HG03280 (cell line): ENCODE measurements around the gene SLC25A26.

Experiments used
- ATAC-seq: cut with Tn5 transposase; IDR thresholded peaks from one replicate; pipeline ENCODE4 v1.9.1; 2021; ENCODE audit warnings: mild to moderate bottlenecking, moderate library complexity; ENCODE audit not compliant: unreplicated experiment

SLC25A26 gene

DNA sequence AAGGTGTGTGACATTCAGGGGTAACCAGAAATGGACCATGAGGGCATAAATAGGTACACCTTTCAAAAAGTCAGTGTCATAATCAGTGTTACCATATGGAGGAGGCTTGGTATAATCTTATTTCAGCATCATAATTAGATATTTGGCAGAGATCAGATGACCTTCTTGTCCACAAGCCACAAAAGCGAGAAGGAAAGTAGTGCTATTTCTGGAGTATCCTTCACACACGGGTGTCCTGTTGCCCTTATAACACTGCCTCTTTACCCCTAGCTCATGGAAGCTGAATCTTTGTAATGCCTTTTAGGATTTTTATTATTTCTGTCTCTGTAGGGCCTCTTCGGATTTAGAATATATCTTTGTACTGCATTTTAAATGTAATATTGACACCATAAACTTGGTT, 147.2 kb downstream of the SLC25A26 start:
- ATAC-seq, result no peak

DNA sequence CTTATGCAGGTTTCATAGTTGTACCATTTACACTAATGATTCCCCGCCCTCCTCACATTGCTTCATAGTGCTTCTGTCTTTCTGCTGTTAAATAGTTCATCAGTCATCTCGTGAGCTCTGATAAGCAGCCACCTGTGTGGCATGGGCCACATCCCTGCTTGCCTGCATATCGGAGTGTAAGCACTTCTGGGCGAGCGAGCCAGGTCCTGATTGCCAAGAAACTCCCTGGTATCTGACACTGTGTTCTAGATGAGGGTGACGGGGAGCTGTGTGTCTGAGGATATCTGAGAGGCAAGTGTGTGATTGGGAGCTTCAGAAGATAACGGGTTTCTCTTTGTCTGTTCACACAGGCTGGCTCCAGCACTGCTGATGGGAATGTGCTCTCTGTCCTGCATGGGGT, 149.4 kb downstream of the SLC25A26 start:
- no peak for ATAC-seq

DNA sequence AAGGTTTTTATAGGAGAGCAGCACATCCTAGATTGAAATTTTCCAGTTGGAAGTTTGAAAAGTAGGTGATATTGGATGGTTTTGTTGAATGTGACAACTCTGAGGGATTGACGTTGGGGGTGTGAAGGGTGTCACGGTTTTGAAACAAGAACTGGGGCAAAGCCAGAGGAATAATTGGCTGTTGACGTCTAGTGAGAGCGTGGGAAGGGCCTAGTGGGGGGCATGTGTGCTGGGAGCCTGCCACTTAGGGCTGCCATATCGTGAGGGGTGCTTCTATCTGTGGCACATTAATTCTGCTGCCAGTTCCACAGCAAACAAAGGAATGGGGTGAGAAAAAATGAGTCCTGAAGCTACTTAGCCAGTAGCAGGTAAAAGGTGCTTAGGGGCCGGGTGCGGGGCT, 150.6 kb downstream of the SLC25A26 start:
- ATAC-seq, result no peak

DNA sequence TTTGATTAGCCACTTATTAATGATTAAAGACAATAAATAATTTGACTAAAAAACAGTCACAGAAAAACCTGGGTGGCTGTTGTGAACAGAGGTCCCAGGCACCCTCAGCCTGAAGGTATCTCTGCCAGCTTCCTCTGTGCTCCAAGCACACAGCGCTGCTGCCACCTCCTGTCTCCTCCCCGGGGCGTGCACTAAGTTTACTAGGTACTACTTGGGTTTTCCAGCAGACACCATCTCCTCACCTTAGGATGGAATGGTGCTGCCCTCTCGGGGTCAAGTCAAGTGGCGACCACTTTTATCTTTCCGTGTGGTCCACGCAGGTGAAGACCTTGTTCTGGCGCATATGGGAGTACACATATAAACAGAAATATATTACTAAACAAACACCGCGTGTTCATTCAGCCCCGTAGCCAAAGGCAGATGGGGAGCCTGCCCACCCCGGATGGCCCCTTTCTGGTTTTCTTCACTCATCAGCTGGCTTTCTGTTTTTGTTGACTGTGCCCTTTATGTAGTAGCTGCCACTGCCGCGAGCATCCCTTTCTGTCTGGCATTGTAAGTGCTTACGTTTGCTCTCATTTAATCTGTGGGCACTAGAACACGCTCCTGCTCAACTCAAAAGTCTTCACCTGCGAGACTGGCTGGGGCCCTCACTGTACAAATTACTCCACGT, 152.0 kb downstream of the SLC25A26 start:
- no peak for ATAC-seq

DNA sequence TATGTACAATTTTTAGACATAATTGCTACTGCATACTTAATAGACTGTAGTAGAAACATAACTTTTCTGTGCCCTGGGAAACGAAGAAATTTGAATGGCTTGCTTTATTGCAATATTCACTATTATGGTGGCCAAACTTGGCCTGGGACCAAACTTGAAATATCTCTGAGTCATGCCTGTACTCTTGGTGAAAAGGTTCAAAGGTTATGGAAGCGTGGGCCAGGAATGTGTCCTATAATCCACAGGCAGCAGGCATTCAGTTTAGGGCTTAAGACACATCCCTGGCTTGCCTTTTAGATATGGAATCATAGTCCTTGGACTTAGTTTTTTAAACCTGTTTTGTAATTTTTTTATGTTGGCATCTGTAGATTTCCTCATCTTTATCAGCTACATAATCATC, 155.8 kb downstream of the SLC25A26 start:
- no peak for ATAC-seq

DNA sequence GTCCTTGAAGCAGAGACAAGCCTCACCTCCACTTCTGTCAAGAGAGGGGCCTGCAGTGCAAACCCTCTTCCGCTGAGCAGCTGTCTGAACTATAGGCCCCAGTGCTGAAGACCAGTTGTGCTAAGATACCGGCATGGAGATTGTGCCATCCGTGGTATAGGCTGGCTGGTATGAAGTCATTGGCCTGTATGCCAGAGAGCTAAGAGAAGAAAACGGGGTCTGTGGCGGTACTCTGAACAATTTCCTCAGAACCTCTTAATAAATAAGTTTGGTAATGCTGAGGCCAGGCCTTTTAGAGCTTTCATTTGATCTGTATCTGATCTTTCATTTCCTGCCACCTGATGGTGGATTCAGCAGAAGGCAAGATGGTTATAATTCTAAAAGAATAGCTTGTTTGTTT, 157.0 kb downstream of the SLC25A26 start:
- ATAC-seq, result no peak

DNA sequence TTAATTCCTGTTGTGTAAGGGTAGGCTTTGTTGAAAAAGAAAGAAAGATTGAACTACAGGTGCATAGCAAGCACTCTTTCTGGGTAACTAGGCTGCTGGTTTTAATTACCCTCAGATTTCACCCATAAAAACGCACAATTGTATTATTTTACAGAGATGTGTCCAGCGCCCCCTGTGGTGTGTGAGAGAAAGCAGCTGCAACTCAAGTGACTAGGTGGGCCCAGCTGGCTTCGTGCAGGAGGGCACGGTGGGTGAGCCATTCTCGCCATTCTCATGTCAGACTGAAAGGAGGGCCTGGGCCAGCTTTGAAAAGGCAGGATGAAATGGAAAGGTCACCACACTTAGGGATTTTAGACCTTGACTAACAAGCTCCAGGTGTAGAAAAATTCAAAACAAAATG, 157.5 kb downstream of the SLC25A26 start:
- ATAC-seq, result no peak

DNA sequence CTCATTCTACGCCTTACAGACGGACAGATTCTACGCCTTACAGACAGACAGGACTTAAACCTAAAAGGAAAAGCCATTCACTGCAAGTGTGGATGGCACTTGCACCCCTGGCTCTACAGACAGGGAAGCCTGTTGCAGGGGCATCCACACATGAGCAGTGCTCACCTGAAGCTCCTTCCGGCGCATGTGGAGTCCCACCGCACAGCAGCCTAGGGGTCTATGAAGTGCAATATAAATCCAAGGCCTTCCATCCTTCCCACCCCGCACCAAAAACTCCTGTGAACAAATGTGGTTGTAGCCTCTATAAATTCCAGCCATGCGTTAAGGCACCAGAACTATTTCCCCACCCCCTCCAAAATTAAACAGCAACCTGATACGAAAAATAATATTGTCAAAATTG, 158.8 kb downstream of the SLC25A26 start:
- no peak for ATAC-seq

DNA sequence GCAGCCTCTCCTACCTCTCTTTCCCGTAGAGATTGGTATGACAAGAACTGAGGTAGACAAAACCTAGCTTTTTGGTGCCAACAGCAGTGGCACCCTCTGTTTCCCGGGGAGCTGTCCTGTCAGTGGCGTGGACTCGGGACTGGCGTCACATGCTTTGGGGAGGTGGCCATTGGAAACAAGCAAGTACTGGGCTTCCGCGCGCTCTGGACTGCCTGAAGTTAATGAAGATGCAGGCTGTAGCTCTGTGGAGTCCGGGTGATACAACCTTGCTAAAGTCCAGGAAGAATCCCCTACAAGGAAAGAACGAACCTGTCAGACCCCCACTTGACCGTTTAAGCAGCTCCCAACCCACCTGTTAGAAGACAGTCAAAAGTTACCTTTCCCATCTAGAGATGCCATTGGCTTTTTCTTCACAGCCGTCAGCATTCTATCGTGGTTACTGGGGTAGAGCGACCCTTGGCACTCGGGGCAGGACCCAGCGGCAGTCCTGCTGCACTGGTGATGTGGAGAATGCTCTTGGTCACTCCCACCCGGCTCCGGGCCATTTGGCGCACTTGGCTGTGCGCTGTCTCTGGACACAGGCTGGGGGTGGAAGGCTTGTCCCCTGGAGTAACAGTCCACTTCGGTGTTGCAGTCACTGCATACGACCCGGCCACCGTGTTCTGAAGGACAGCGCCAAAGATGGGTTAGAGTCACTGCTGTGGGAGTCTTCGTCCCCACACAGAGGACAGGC, 159.6 kb downstream of the SLC25A26 start:
- no peak for ATAC-seq

DNA sequence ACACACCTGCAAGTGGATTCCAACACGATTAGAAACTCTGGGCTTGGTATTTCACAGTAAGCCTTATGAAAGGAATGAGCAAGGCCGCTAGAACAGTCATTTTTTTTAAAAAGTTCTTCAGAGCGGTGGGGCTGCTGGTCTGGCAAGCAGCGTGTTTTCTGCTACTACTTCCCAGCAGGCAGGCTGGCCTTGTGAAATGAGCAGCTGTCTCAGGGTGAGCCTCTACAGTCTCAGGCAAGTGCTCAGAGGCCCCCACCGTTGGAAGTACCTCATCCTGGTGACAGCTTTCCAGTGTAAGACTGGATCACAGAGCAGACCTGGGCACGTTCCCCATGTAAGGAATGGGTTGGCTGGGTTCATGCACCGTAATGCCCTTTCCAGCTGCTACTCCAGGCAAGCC, 160.8 kb downstream of the SLC25A26 start:
- no peak for ATAC-seq

DNA sequence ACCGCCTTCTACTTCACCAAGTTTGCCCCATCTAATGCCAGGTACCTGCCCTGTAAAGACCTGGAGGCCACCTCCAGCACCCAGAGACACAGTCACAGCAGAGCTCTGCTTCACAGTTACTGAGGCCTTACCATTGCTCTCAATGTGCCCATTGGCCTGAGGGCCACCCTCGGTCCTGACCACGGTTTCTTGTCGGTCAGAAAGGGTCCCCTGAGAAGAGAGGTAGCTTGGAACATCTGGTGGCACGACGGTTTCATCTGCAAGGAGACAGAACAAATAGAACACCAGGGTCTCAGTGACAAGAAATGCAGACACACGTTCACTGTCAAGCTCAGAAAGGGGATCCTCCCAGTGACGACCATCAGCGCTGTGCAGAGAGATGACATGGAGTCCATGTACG, 161.3 kb downstream of the SLC25A26 start:
- ATAC-seq, result no peak

DNA sequence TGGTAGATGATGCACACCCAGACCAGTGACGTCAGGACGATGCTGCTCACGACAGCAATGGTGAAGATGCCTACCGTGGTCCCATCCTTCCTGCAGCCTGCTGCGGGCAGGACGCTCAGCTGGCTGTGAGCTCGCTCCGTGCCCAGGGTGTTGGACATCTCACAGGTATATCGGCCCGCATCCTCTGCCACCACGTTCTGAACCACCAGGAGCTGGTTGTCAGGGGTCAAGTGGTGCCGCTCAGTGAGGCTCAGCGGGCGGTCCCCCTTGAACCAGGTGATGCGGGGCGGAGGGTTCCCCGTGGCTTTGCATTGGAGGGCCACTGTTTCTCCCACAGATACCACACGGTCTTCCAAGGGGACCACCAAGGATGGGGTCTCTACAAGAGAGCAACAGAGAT, 162.2 kb downstream of the SLC25A26 start:
- no peak for ATAC-seq

DNA sequence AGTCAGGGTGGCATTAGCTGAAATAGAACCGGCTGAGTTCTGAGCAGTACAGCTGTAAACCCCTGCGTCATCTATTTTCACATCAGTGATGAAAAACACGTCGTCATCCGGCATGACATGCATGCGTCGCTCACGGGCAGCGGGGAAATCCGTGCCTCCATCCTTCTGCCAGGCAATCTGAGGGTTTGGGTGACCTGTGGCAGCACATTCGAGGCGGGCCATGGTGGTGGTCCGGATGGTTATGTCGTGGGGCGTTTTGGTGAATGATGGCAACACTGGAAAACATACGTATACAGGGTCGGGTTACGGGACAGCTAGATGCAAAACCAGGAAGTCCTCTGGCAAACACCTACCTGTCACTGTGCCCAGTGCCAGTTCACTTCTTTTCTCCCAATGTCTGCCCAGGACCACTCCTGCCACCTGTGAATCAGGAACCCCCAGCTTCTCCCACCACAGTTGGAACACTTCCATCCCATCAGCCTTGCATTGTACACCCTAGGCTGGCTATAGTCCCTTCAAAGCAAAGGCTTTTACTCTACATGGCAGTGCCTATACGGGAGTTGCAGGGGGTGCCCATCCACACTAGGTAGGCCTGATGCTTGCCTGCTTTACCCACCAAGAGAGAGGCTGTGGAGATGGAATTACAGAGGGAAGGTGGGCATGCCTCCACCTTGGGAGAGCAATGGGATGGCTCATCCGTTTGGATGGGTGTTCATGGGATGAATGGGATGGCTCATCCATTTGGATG, 163.4 kb downstream of the SLC25A26 start:
- no peak for ATAC-seq

DNA sequence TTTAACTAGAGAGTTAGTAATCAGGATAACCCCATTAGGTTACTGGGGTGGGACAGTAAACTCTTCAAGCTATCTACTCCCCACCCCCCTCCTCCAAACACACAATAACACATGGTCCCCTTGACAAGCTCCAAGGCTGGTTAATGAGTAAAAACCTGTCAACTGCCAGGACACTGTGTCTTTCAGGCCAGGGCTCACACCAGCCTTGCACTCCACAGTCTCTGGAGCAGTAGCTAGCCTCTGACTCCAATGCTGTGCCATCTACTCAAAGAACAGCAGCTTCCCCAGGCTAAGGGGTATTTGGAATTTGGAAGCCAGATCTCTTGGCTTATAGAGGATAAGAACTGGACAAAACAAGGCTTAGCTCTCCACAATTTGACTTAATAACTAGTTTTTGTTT, 164.3 kb downstream of the SLC25A26 start:
- ATAC-seq, result no peak

DNA sequence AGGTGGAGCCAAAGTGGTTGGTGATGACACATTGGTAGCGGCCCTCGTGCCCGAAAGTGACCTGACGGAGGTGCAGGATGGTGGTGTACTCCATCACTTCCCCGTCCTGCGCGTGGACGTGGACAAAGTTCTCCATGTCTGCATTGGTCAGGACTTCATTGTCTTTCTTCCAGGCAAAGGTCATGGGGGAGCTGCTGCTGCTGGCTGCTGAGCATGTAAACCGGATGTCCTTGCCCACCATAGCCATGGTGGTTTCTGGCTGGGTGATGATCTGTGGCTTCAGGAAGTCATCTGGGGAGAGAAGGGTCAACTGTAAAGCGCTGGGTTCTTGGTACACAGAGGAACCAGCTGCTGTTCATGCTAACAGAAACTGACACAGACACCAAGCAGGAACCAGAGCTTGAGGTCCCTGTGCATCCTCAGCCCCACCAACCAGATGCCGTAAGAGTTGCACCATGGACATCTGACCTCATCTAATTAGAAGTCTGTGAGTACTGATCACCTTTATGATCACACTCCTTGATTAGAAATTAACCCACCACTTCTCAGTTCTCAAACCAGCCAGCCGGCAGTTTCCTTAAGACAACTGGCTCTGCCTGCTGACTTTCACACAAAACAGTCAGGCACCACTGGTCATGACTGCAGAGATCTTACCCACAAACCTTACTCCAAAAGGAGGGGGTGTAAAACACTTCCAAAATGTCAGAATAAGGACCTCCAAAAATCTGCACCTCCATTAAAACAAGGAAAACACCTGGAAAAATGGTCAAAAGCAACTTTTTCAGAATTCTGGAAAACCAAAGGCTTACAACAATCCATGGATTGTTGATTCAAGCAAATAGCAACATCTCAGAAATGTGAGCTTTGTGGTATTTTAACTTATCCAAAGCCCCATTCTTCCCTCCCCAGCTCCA, 165.5 kb downstream of the SLC25A26 start:
- ATAC-seq, result peak; percentile 77

DNA sequence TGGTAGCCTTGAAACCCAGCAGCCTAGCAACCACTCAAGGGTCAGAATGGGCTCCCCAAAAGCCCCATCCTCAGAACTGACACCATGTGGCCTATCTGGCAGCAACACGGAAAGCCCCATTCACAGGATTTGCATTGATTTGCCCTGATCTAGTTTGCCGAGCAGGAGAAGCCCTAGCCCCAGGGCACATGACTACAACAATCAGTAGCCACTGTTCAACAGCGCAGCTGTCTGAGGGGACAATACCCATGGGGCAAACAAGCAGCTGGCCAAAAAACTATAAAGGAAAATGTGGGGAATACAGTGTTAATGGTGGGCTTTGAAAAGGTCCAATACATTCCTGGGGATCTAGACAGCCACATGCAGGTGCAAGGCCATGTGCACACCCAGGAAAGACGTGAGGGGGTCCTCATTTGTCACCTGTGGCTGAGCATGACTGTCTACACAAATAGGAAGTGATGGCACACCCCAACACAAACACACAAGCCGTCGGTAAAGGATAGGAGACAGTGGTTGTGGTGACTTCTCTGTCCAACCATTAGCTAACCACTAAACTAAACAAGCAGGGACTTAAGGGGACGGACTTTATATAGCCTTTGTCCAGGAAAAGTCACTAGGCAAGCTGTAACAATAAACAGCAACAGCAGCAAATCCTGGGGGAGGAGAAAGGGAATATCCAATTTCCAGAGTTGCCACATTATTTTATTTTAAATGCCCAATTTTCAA, 166.3 kb downstream of the SLC25A26 start:
- ATAC-seq, result peak; percentile 44

DNA sequence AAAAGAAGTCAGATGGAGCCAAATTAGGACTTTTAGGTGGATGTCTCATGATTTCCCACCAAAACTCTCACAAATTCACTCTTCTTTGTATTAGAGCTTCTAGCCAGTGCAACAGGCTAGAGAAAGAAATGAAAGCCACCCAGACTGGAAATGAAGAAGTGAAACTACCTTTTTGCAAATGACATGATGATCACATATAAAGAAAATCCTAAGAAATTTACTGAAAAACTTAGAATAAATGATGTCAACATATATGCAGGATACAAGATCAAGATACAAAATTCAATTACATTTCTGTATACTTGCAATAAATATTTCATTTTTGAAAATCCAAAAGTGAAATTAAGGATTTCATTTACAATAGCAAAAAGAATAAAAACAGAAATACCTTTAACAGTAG, 169.2 kb downstream of the SLC25A26 start:
- ATAC-seq, result peak; percentile 38

DNA sequence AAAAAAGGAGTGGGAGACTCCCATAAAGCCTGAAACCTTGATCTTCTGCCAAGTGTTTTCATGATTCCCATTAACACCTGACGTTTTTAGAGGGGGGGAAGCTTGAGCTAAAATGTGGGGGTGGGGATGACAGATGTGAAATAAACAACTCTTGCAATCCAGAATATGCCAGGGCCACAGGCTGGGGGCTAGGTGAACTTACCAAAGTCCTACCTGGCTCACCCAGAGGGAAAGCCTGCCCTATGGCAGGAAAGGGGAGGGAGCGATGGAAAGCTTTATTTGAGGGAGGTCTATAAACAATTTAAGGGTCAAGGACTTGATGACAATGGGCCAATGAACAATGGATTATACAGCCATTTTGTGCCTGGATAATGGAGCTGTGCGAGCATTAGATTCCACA, 171.7 kb downstream of the SLC25A26 start:
- ATAC-seq, result no peak

DNA sequence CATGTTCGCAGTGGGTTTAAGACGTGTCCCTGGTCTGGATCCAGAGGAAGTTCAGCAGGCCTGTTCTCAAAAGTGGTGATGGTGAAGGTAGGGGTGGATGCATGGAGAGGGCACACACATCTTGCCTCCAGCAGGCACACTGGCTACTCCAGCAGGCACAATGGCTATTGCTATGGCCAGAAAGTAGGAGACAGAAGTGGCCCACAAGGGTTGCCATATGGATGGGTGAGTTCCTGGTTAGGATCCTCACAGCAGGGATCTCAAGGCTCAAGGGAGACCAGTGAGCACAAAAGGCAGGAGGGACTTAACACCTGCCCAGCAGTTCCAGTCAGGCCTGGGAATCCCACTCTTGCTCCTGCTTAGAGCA, 172.1 kb downstream of the SLC25A26 start:
- ATAC-seq, result no peak

DNA sequence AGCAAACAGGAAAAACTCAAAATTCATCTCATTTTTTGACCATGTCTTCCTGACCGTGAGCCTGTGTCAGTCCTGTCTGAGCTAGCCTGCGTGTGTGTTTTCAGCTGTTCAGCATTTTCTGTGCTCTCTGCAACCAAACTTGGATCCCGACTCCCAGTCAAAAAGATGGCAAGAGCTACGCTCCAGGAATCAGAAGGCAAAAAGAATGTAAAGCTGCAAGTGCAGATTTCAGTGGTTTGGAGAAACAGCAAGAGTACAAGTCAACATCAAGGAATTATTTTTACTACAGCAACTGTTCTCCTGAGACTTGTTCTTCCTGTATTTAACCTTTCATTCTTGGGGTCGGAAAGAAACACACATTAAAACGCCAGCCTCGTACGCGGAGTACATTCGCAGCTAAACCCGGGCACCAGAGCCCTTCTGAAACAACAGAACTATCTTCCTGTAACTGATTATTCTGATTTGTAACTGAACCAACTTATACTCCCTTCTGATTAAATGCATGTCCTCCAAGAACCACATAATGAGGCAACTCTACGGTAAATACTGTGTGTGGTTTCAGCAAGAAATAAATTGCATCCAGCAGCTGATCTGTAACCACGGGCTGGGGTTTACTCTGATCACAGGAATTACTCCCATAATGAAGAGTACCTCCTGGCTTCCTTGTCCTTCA, 172.7 kb downstream of the SLC25A26 start:
- ATAC-seq, result no peak
